Ectodermal cell (in vitro differentiated cells): ENCODE measurements around the gene SLC6A20.

Experiments
- H3K27ac ChIP-seq: 2 replicates; pipeline ENCODE4 v1.7.0; 2013; ENCODE audit warnings: mild to moderate bottlenecking, low read depth, low read length; ENCODE audit not compliant: insufficient read depth, poor library complexity, severe bottlenecking
- H3K27me3 ChIP-seq: 2 replicates; pipeline ENCODE4 v1.7.0; 2013; ENCODE audit warnings: mild to moderate bottlenecking, low read length; ENCODE audit not compliant: insufficient read depth, control insufficient read depth, poor library complexity, severe bottlenecking
- H3K36me3 ChIP-seq: one replicate; pipeline ENCODE4 v1.7.0; 2013; ENCODE audit warnings: low read length; ENCODE audit not compliant: control insufficient read depth, insufficient read depth
- H3K4me1 ChIP-seq: one replicate; pipeline ENCODE4 v1.7.0; 2013; ENCODE audit warnings: low read length; ENCODE audit not compliant: control insufficient read depth, insufficient read depth
- H3K4me3 ChIP-seq: 2 replicates; pipeline ENCODE4 v1.7.0; 2013; ENCODE audit warnings: low read depth, low read length, control low read depth; ENCODE audit not compliant: insufficient read depth
- H3K9me3 ChIP-seq: 2 replicates; pipeline ENCODE4 v1.7.0; 2013; ENCODE audit warnings: mild to moderate bottlenecking, low read length, moderate library complexity; ENCODE audit not compliant: control insufficient read depth
- WGBS, 2 experiments: methylation state at CpG; one replicate each; pipeline ENCODE4 v1.1.7; 2013; ENCODE audit warnings: missing lambda C conversion rate in 2 of 2; 5-methylcytosine and 5-hydroxymethylcytosine counted together

Gene SLC6A20

DNA sequence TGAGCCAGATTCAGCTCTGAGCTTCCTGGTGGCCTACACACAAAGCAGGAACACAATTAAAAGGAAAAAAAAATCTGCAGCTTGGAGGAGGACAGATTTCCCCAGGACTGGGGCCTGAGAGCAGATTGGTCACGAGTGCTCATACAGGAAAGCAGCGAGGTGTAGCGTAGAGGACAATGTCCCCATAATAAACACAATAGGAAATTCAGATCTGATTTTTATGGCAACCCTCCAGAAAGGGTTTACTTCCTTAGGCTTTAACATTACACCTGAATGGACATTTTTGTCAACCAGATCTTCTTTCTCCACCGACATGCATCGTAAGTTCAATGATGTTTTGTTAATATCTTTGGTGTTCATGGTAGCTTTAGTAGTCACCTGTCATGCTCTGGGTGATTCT is 23.3 kb downstream of the SLC6A20 start:
- H3K4me1 ChIP-seq, result no peaks in the 10 kb centered on the region
- H3K36me3 ChIP-seq, result no peaks in the 10 kb centered on the region
- H3K27ac ChIP-seq, result no peak overlapping the region
- H3K4me3 ChIP-seq, result no peak overlapping the region
- no peaks in the 10 kb centered on the region for H3K27me3 ChIP-seq
- WGBS, 2 experiments, result 97 to 98% methylated on average over 4 to 5 of the region's 5 CpGs
- H3K9me3 ChIP-seq, result no peaks in the 10 kb centered on the region

DNA sequence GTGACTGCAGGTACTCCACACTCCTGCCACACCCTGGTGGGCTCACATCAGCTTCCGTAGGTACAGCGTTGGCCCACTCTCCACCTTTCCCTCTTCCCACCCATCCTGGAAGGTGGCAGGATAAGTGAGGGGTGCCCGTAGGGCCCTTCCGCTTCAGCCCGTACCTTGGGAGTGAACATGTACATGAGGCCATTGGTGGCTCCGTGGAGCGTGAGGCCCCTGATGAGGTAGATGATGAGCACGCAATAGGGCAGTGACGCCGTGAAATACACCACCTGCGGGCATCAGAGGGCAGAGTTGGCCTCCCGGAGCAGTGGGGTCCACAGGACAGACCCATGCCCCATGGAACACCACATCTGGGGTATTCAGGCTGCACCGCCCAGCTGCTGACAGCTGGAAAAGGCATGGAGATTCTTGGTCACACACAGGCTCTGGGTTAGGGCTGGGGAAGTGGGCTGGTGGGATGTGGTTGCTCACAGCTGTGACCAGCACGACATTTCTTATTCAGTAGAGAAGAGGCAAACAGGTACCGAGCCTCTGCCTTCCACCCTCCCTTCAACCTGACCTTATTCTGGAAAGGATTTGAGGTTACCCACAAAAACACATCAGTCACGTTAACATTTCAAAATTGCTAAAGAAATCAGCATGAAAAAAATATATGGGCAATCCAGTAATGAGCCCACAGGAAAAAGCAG is 23.8 kb downstream of the SLC6A20 start:
- H3K4me1 ChIP-seq, result no peaks in the 10 kb centered on the region
- H3K4me3 ChIP-seq, result no peak overlapping the region
- H3K27ac ChIP-seq, result no peak overlapping the region
- WGBS, 2 experiments, result 94% methylated on average over 16 of the region's 16 CpGs
- H3K36me3 ChIP-seq, result no peaks in the 10 kb centered on the region
- H3K9me3 ChIP-seq, result no peaks in the 10 kb centered on the region
- H3K27me3 ChIP-seq, result no peaks in the 10 kb centered on the region

DNA sequence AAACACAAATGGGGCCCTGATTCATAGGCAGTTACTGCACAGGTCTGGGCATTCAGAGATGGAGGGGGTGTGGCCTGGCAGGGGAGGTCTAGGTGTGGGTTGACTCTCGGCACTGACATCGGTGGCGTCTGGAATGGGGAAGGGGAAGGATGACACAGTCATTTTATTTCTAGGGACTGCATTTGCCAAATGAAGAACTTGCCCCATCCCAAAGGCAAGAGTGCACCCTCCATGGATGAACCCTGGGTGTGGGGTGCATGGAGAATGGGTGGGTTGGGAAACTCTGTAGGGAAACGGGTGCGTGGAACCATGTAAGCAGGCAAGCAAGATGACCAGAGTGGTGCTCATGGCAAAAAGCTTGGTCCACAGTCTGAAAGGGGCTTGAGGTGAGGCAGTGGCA is 24.5 kb downstream of the SLC6A20 start:
- H3K27ac ChIP-seq, result no peak overlapping the region
- no peak overlapping the region for H3K4me3 ChIP-seq
- H3K9me3 ChIP-seq, result no peaks in the 10 kb centered on the region
- no peaks in the 10 kb centered on the region for H3K4me1 ChIP-seq
- WGBS, 2 experiments, result 94 to 97% methylated on average over 5 of the region's 5 CpGs
- H3K36me3 ChIP-seq, result no peaks in the 10 kb centered on the region
- H3K27me3 ChIP-seq, result no peaks in the 10 kb centered on the region

DNA sequence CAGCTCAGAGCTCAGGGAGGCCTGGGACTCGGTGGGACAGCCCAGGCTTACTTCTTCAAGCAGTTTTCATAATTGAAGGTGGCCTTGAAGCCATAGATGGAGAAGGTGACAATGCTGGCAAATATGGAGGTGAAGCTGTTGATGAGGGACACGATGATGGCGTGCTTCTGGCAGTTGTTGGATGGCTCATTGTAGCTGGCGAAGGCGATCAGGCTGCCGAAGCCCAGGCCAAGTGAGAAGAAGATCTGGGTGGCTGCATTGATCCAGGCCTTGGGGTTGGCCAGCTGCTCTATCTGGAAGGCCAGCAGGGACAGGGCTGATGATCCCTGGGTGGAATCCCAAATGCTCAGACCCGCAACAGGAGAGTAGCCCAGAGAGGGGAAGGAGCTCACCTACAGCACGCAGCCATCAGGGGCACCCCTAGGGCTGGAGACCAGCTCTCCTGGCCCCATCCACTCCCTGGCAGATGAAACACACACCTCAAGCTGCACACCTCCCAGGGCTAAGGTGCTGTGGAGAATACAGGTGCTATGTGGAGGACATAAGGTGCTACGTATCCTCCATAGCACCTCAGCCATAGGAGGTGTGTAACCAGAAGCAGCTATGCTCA is 25.1 kb downstream of the SLC6A20 start:
- Histone ChIP-seq H3K27me3 (no peaks in the 10 kb centered on the region), H3K9me3 (no peaks in the 10 kb centered on the region)
- WGBS, 2 experiments, result 93 to 94% methylated on average over 9 of the region's 9 CpGs

DNA sequence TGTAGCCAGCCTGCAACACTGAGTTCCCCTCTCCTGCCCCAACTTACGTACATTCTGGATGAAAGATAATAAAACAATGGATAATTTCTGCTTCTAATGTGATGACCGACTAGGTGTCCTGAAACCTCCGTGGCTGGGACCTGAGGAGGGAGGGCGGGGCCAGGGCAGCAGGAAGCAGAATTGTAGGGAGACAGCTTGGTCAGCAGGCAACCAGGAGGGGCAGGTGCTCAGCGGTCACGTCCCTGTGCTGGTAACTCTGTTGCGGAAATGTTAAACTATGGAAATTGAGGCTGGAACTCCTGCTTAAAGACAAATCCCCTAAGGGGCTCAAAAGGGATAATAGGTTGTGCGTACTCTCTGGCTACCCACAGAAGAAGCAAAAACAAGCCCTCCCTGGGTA is 30.4 kb downstream of the SLC6A20 start:
- H3K27ac ChIP-seq, result no peak overlapping the region
- H3K27me3 ChIP-seq, result no peaks in the 10 kb centered on the region
- H3K9me3 ChIP-seq, result no peaks in the 10 kb centered on the region
- H3K36me3 ChIP-seq, result no peaks in the 10 kb centered on the region
- 85 to 87% methylated on average over 8 of the region's 8 CpGs for WGBS, 2 experiments
- H3K4me3 ChIP-seq, result no peak overlapping the region
- no peaks in the 10 kb centered on the region for H3K4me1 ChIP-seq

More for the DNA sequence above, 25.1 kb downstream of the SLC6A20 start:
- H3K36me3 ChIP-seq, result no peaks in the 10 kb centered on the region
- H3K27ac ChIP-seq, result no peak overlapping the region
- no peak overlapping the region for H3K4me3 ChIP-seq
- no peaks in the 10 kb centered on the region for H3K4me1 ChIP-seq

DNA sequence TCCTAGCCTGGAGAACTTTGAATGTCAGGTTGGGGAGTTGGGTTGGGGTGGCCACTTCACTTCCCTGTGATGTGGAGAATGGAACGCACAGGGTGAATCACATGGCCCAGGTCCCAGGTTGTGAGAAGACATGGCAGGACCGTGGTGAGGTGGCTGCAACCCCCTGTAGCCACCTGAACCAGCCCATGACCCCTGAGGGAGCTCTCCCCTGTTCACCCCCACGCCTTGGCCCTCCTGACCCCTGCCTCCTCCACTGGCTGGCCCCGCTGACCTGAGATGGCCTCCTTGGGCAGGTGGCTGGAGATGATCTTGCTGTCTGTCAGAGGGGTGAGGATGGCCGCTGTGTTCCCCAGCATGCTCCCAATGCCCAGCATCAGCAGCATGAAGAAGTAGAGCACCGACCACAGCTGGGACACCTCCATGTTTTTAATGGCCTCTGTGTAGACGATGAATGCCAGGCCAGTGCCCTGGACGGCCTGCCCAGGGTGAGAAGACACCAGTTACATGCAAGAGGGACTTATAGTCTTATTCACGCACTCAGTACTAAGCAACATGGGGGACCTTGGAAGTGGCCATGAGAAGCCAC is 31.0 kb downstream of the SLC6A20 start:
- Histone ChIP-seq H3K27ac (no peak overlapping the region), H3K9me3 (no peaks in the 10 kb centered on the region), H3K27me3 (no peaks in the 10 kb centered on the region), H3K36me3 (no peaks in the 10 kb centered on the region), H3K4me3 (no peak overlapping the region), H3K4me1 (no peaks in the 10 kb centered on the region)
- 93 to 94% methylated on average over 9 of the region's 9 CpGs for WGBS, 2 experiments

DNA sequence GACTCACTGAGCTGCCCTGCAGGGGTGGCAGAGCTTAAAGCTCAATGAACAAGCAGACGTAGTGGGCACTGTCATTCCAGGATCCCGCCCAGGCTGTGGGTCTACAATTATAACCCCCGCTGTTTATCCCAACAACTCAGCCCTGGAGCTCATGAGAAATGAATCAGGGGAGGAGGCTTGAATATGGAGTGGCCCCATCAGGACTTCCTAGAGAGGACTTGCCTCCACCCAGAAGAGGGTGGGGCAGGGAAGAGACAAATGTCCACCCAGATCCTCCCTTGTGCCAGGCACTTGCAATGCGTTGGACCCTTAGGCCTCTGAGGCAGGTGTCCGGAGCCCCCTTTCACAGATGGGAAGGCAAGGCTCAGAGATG is 33.0 kb downstream of the SLC6A20 start:
- Histone ChIP-seq H3K27ac (no peak overlapping the region), H3K9me3 (no peaks in the 10 kb centered on the region), H3K27me3 (no peaks in the 10 kb centered on the region), H3K4me3 (no peak overlapping the region), H3K4me1 (no peaks in the 10 kb centered on the region), H3K36me3 (no peaks in the 10 kb centered on the region)
- WGBS, 2 experiments, result 93 to 94% methylated on average over 5 of the region's 5 CpGs

DNA sequence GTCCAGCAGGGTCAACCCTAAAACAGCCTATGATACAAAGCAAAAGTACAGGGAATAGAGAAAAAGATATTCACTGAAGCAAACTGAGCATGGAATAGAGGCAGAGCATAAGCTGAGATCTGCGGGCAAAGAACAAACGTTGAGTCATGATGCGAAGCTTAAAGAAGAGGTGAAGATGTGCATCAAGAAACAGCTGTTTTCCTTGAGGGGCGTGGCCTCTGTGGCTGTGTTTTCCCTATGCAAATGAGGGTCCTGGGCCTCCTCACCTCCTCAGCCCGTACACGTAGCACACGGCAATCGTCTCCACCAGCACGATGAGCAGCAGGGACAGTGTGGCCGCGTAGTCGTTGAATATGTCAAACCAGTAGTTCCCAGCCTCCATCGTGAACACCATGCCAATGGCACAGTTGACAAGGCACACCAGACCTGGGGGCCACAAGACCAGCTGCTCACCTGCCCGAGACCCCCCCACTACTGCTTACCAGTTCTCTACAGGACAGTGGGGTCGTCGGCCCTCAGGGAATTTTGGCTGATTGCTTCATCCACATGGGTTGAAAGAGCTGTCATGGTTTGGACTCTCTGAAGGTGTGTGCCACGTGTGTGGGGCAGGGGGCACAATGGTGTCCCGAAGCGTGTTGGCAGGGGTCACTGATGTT is 33.6 kb downstream of the SLC6A20 start:
- Histone ChIP-seq H3K27ac (no peak overlapping the region), H3K4me3 (no peak overlapping the region), H3K9me3 (no peaks in the 10 kb centered on the region), H3K27me3 (no peaks in the 10 kb centered on the region), H3K36me3 (no peaks in the 10 kb centered on the region), H3K4me1 (no peaks in the 10 kb centered on the region)
- WGBS, 2 experiments, result 91 to 92% methylated on average over 19 of the region's 19 CpGs

DNA sequence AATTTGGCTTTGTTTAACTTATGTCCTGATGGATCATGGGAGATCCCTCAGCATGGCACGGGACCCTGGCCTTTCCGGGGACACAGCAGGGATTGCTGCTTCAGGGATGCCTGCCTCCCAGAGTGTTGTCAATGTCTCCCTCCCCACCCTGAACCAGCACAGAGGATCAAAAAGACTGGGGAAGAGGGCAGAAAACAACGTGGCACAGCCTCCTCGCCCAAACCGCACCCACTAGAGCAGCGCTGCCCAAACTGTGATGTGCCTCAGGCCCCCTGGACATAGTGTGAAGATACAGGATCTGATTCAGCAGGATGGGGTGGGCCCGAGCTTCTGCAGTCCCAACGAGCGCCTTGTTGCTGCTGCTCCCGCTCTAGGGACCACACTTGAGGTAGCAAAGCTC is 34.5 kb downstream of the SLC6A20 start:
- Histone ChIP-seq H3K4me1 (no peaks in the 10 kb centered on the region), H3K9me3 (no peaks in the 10 kb centered on the region), H3K4me3 (no peak overlapping the region), H3K27ac (no peak overlapping the region), H3K27me3 (no peaks in the 10 kb centered on the region), H3K36me3 (no peaks in the 10 kb centered on the region)
- WGBS, 2 experiments, result 93 to 94% methylated on average over 10 of the region's 10 CpGs
